Dendritic cell treated with granulocyte-macrophage colony-stimulating factor and Interleukin-4, amounts not matched to agents 40 ng/mL and 50 ng/mL, for 4 days (primary cell): ENCODE results near the gene APOBR.
"Not testable (repeated sequence)": the region's sequence is repeated elsewhere in the genome, so short reads cannot be mapped to it uniquely, and the experiment has no call there.

ENCODE experiments used
- H3K27ac Mint-ChIP-seq: one replicate; pipeline ENCODE4 v1.8.0; 2022; ENCODE audit warnings: mild to moderate bottlenecking, mixed read lengths
- H3K27me3 Mint-ChIP-seq: one replicate; pipeline ENCODE4 v1.8.0; 2022; ENCODE audit warnings: mild to moderate bottlenecking, mixed read lengths
- H3K36me3 Mint-ChIP-seq: one replicate; pipeline ENCODE4 v1.8.0; 2022; ENCODE audit warnings: low read depth, mixed read lengths
- H3K4me1 Mint-ChIP-seq: one replicate; pipeline ENCODE4 v1.8.0; 2022; ENCODE audit warnings: low read depth, mixed read lengths
- H3K4me3 Mint-ChIP-seq: one replicate; pipeline ENCODE4 v1.8.0; 2022; ENCODE audit warnings: mild to moderate bottlenecking, moderate library complexity, mixed read lengths
- H3K9me3 Mint-ChIP-seq: one replicate; pipeline ENCODE4 v1.8.0; 2022; ENCODE audit warnings: mixed read lengths
- intact Hi-C: fragments of 100-400 bp; cut with micrococcal nuclease; formaldehyde crosslinking; loops from one replicate; pipeline ENCODE4 v1.15.0; 2022

The APOBR gene

DNA sequence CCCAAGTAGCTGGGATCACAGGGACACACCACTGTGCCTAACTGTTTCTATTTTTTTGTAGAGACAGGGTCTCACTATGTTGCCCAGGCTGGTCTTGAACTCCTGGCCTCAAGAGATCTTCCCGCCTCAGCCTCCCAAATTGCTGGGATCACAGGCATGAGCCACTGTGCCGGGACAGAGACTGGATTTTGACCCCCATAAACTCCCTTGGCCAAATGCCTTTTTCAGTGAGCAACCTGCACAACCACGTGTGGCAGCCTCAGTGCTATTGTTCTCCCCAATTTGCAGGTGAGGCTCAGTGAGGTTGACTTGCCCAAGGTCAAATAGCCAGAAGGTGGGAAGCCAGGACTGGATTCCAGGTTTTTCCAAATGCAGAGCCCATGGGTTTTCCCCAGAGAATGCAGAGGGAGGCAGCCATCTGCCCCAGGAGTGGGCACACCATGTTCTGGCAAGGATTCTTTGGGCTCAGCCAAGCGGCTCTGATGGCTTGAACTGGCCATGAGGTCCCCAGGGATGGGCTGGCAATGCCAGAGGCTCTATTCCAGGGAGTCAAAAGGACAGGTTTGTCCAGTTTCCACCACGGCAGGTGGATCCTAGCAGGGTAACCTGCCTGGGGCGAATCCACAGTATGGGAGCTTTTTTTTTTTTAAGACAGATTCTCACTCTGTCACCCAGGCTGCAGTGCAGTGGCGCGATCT, 10.4 kb downstream of the APOBR start:
- H3K27me3 Mint-ChIP-seq: no peaks in the 10 kb centered on the region
- no peak overlapping the region for H3K27ac Mint-ChIP-seq
- intact Hi-C loops: no loop called here
- no peaks in the 10 kb centered on the region for H3K36me3 Mint-ChIP-seq
- no peak overlapping the region for H3K4me3 Mint-ChIP-seq
- peaks cover 46% of the 10 kb centered on the region for H3K4me1 Mint-ChIP-seq
- no peaks in the 10 kb centered on the region for H3K9me3 Mint-ChIP-seq

DNA sequence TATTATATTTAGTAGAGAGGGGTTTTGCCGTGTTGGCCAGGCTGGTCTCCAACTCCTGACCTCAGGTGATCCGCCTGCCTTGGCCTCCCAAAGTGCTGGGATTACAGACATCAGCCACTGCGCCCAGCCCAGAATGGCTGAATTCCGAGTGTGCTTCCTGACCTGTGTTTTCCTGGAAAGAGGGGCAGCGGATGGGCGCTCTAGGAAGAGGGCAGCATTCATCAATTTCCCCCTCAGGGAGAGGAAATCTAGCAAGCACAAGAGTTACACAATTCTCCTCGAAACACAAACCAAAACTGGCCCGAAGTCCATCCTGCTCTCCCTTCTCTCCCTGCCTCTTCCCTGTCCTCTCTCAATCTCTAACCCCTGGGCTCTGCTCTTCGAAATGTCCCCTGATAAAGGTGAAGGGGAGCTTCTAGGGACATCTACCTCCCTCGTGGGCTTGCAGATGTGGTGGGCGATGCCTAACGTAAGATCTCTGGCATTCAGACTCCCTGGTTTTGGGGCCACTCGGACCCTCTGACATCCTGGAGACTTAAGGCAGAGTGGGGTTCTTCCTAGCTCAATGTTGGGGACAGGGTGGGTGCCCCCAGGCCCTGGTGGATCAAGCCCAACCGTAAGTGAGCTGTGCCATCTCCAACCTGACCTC, 11.2 kb downstream of the APOBR start:
- no peaks in the 10 kb centered on the region for H3K27me3 Mint-ChIP-seq
- H3K4me1 Mint-ChIP-seq: peaks cover 43% of the 10 kb centered on the region
- intact Hi-C loops: loop anchor here (1.0 kb wide), 1 partner anchor 11 kb away; the partner anchor contains the start of gene APOBR
- H3K4me3 Mint-ChIP-seq: no peak overlapping the region
- no peaks in the 10 kb centered on the region for H3K9me3 Mint-ChIP-seq
- H3K27ac Mint-ChIP-seq: no peak overlapping the region
- H3K36me3 Mint-ChIP-seq: no peaks in the 10 kb centered on the region

DNA sequence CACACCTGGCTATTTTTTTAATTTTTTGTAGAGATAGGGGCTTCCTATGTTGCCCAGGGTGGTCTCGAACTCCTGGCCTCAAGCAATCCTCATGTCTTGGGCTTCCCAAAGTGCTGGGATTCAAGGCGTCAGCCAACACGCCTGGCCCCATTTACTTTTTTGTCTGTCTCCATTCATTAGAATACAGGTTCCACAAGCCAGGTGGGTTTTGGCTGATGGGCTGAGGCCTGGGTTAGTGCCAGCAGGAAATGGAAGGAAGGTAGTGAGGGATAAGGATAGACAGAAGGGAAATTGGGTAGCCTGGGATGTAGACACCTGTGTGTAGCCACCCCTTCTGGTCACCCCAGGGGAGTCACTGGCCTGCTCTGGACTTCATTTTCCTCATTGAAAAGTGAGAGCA, 16.6 kb downstream of the APOBR start:
- intact Hi-C loops: no loop called here
- no peak overlapping the region for H3K4me3 Mint-ChIP-seq
- H3K27ac Mint-ChIP-seq: no peak overlapping the region
- H3K9me3 Mint-ChIP-seq: no peaks in the 10 kb centered on the region
- no peaks in the 10 kb centered on the region for H3K36me3 Mint-ChIP-seq
- peaks cover 36% of the 10 kb centered on the region for H3K4me1 Mint-ChIP-seq
- no peaks in the 10 kb centered on the region for H3K27me3 Mint-ChIP-seq

DNA sequence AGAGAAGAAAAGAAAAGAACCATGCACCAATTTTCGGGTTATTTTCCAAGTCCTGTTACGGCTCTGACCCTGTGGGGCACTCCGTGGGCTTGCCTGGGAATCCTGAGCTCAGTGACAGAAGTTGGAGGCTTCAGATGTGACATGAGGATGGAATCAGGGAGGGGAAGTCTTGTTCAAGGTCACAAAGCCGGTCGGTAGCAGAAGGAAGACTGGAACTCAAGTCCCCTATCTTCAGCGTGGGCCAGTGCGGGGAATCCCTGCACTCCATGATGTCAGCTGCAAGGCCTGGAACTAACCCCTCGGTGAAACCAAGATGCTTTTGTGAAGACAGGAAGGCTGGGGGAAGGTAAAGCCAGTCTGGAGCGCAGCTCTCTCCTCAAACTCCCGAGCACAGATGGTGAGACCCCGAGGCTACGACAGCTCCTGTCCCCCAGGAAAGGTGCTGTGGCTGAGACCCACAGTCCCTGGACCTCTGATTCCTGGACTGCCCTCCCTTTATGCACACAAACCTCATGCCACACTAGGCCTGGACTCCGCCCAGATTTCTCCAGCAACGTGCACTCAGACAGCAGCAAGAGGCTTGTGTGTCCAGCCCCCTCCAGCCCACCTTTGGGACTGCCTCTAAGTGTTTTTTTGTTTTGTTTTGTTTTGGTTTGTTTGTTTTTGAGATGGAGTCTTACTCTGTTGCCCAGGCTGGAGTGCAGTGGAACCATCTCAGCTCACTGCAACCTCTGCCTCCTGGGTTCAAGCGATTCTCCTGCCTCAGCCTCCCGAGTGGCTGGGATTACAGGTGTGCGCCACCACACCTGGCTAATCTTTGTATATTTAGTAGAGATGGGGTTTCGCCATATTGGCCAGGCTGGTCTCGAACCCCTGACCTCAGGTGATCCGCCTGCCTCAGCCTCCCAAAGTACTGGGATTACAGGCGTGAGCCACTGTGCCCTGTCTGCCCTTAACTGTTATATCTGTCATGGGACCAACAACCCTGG, 17.7 kb downstream of the APOBR start:
- intact Hi-C loops: no loop called here
- Mint-ChIP-seq H3K27me3 (no peaks in the 10 kb centered on the region), H3K4me3 (no peak overlapping the region), H3K4me1 (peaks cover 25% of the 10 kb centered on the region), H3K36me3 (no peaks in the 10 kb centered on the region), H3K9me3 (no peaks in the 10 kb centered on the region), H3K27ac (no peak overlapping the region)

DNA sequence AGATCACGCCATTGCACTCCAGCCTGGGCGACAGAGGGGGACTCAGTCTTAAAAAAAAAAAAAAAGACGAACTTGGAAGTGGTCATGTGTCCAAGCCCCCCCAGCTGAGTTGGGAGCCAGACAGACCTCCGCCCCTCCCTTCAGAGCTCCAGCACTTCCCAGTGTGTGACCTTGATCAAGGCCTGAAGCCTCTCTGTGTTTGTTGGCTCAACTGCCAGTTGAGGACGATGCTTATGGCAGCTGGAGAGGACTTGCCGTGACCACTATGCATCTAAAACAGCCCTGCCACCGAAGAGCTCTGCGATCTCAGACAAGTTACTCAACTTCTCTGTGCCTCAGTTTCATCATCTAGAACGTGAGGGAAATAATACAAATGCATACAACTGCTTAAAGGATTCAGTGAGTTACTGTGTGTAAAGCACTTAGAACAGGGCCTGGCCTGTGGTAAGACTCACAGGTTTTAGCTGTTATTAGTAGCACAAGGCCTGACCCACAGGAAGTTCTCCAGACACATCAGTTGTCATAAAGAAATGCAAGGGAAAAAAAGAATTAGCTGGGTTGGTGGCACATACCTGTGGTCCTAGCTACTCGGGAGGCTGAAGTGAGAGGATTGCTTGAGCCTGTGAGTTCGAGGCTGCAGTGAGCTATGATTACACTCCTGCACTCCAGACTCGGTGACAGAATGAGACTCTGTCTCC, 19.2 kb downstream of the APOBR start:
- Mint-ChIP-seq H3K27ac (no peak overlapping the region), H3K27me3 (no peaks in the 10 kb centered on the region), H3K4me3 (no peak overlapping the region), H3K4me1 (peaks cover 11% of the 10 kb centered on the region), H3K9me3 (no peaks in the 10 kb centered on the region), H3K36me3 (no peaks in the 10 kb centered on the region)
- intact Hi-C loops: no loop called here

DNA sequence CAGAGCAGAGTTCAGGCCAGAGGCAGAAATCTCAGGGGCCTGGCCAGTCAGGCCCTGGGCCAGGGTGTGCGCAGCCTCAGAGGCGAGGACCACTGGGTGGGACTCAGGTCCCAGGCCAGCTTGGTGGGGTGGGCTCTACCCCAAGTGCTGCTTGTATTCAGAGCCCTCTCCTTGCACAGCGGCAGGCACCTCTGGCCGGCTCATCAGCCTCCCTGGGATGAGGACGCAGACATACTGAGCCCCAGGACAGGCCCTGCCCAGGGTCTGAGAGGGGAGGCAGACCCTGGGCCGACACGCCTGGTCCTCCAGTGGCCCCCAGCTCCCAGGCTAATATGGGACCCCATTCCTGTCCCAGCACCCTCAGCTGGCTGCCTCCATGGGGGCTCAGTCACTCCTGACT, 19.8 kb downstream of the APOBR start:
- Mint-ChIP-seq H3K27ac (no peak overlapping the region), H3K4me3 (no peak overlapping the region), H3K4me1 (peaks cover 11% of the 10 kb centered on the region), H3K9me3 (no peaks in the 10 kb centered on the region), H3K27me3 (no peaks in the 10 kb centered on the region), H3K36me3 (no peaks in the 10 kb centered on the region)
- intact Hi-C loops: no loop called here

DNA sequence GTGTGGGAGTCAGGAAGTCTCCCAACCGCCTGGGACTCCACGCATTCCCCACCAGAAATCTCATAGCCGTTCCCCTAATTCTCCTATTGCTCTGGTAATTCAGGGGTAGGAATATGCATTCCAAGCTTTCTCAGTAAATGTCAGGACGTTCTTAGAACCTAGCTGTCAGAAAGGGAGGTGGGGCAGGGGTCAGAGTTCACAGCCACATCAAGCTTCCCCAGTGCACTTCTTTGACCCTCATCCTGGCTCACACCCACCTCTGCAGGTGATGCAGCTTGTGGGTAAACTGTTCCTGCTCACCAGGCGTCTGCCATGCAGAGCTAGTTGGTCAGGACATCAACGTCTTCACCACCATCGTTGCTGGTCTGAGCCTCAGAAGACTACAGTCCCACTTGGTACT, 26.2 kb downstream of the APOBR start:
- H3K36me3 Mint-ChIP-seq: no peaks in the 10 kb centered on the region
- no peak overlapping the region for H3K4me3 Mint-ChIP-seq
- H3K9me3 Mint-ChIP-seq: no peaks in the 10 kb centered on the region
- no peaks in the 10 kb centered on the region for H3K27me3 Mint-ChIP-seq
- peaks cover 24% of the 10 kb centered on the region for H3K4me1 Mint-ChIP-seq
- intact Hi-C loops: no loop called here
- H3K27ac Mint-ChIP-seq: no peak overlapping the region

DNA sequence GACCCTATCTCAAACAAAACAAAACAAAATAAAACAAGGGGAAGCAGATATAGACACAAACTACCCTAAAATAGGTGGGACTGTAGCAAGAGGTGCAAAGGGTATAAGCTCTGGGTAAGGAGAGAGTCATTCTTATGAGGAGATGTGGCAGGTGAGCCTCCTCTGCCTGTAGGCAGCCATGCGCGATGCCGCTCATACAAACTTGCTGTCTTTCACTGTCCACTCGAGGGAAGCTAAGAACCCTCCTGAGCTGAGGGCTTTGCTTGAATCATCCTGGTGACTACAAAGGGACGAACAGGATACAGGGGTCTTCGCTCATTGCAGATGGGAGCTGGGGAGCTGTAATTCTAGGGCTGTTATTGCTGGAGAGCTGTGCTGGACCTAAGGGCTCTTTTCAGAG, 27.0 kb downstream of the APOBR start:
- intact Hi-C loops: no loop called here
- H3K36me3 Mint-ChIP-seq: no peaks in the 10 kb centered on the region
- peaks cover 24% of the 10 kb centered on the region for H3K4me1 Mint-ChIP-seq
- no peaks in the 10 kb centered on the region for H3K9me3 Mint-ChIP-seq
- no peaks in the 10 kb centered on the region for H3K27me3 Mint-ChIP-seq
- no peak overlapping the region for H3K27ac Mint-ChIP-seq
- H3K4me3 Mint-ChIP-seq: no peak overlapping the region

DNA sequence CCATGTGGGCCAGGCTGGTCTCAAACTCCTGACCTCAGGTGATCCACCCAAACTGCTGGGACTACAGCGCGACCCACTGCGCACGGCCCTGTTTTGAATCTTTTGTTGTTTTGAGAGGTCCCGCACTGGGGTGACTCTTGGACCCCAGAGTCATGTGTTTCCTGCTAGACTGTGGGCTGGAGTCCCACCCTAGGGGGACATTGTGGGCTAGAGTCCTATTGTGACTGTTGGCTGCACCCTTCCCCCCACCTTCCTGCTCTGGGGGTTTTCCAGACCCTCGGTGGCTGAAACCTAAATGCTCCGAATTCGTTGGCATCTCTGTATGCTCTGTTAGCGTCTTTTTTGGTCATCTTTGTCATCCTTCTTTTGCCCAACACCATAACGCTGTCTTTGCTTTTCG, 28.3 kb downstream of the APOBR start:
- H3K36me3 Mint-ChIP-seq: no peaks in the 10 kb centered on the region
- intact Hi-C loops: no loop called here
- H3K9me3 Mint-ChIP-seq: no peaks in the 10 kb centered on the region
- H3K4me3 Mint-ChIP-seq: no peak overlapping the region
- peaks cover 24% of the 10 kb centered on the region for H3K4me1 Mint-ChIP-seq
- H3K27ac Mint-ChIP-seq: no peak overlapping the region
- no peaks in the 10 kb centered on the region for H3K27me3 Mint-ChIP-seq

DNA sequence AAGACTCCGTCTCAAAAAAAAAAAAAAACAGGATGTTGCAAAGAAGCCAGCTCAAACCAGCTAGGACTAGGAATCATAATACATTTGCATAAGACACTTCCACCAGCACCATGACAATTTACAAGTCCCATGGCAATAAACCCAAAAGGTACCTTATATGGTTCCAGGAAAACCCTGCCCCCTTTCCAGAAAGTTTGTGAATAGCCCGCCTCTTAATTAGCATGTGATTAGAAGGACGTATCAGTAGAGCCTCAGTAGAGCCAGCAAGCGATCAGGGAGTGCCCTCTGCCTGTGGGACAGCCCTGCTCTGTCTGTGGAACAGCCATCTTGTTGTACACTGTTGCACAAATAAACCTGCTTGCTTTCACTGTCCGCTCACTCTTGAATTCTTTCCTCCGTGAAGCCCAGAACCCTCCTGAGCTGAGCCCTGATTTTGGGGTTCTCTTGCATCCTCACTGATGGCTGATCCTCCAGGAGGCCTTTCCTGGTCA, 30.3 kb downstream of the APOBR start:
- Mint-ChIP-seq H3K4me1 (peaks cover 24% of the 10 kb centered on the region), H3K27me3 (no peaks in the 10 kb centered on the region), H3K36me3 (no peaks in the 10 kb centered on the region), H3K4me3 (no peak overlapping the region), H3K27ac (peak overlapping the region; percentile 70), H3K9me3 (no peaks in the 10 kb centered on the region)
- intact Hi-C loops: no loop called here

DNA sequence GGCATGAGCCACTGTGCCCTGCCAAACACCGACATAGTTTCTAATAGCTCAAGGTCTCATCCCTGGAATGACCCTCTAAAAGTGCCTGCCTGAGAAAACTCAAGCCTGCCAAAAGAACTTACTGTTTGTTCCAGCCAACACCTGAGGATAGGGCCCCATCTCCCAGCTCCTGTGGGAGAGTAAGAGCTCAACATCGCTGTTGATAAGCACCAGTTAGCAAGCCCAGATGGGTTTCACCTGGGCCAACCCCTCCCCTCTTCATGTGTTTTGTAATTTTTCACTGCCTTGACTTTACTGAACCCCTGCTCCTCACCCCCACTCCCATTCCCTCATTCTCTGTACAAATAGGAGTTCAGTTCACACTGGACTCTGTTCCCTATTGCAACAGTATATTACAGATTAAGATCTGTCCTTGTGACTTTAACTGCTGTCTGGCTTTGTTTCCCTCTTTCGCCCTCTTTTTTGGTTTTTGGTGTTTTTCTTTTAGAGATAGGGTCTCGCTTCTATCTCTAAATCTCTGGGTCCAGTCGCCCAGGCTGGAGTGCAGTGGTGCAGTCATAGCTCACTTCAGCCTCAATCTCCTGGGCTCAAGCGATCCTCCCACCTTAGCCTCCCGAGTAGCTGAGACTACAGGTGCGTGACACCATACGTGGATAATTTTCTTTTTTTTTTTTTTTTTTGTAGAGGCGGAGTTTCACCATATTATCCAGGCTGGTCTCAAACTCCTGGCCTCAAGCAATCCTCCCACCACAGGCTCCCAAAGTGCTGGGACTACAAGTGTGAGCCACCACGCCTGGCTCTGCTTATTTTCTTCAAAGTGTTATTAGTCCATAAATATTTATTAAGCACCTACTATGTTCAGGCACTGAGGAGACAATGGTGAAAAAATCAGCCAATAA, 32.0 kb downstream of the APOBR start:
- no peak overlapping the region for H3K4me3 Mint-ChIP-seq
- H3K27me3 Mint-ChIP-seq: no peaks in the 10 kb centered on the region
- no peak overlapping the region for H3K27ac Mint-ChIP-seq
- no peaks in the 10 kb centered on the region for H3K9me3 Mint-ChIP-seq
- intact Hi-C loops: no loop called here
- H3K36me3 Mint-ChIP-seq: no peaks in the 10 kb centered on the region
- H3K4me1 Mint-ChIP-seq: peaks cover 12% of the 10 kb centered on the region

DNA sequence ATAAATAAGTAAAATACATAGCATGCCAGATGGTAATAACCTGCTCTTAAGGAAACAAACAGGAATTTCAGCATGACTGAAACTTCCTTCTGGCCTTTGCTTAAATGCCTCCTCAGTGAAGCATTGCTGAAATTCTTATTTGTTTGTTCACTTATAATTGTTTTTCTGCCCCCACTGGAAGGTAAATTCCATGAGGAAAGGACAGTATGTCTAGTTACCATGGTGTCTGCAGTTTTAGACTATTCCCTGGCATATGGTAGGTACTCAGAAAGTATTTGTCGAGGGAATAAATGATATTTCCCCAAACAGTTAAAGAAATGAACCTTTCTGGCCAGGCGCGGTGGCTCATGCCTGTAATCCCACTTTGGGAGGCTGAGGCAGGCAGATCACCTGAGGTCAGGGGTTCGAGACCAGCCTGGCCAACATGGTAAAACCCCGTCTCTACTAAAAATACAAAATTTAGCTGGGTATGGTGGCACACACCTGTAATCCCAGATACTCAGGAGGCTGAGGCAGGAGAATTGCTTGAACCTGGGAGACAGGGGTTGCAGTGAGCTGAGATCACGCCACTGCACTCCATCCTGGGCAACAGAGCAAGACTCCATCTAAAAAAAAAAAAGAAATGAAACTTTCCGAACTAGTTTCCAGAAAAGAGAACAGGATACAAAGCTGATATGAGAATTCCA, 32.8 kb downstream of the APOBR start:
- H3K9me3 Mint-ChIP-seq, H3K27me3 Mint-ChIP-seq, H3K4me3 Mint-ChIP-seq, intact Hi-C loops, H3K27ac Mint-ChIP-seq, H3K36me3 Mint-ChIP-seq: not testable (repeated sequence)
- H3K4me1 Mint-ChIP-seq: peaks cover 19% of the 10 kb centered on the region
